GM13976 (cell line): Measurements from ENCODE around the gene ERC1.

Source experiments
- DNase-seq: peaks from one replicate; pipeline ENCODE4 v3.0.0; 2012; ENCODE audit warnings: low spot score
- CTCF ChIP-seq: IDR thresholded peaks from 2 replicates; pipeline ENCODE4 v1.5.1; 2012; ENCODE audit warnings: borderline replicate concordance, mild to moderate bottlenecking; ENCODE audit not compliant: insufficient read depth; ENCODE audit errors: extremely low read depth, missing control alignments, control extremely low read depth
- in situ Hi-C: fragments of 300-500 bp; cut with MboI; formaldehyde crosslinking; loops from one replicate; pipeline ENCODE4 v1.12.0; 2022; ENCODE audit warnings: low sequenced_read_pairs, mixed read lengths, inconsistent platforms; ENCODE audit not compliant: unreplicated experiment

Gene ERC1

GRCh38 chr12:1360441-1361210, 369.6 kb downstream of the ERC1 start:
- in situ Hi-C loops = no loop called here
- no peak for DNase-seq
- no peak for TF ChIP-seq CTCF

DNA sequence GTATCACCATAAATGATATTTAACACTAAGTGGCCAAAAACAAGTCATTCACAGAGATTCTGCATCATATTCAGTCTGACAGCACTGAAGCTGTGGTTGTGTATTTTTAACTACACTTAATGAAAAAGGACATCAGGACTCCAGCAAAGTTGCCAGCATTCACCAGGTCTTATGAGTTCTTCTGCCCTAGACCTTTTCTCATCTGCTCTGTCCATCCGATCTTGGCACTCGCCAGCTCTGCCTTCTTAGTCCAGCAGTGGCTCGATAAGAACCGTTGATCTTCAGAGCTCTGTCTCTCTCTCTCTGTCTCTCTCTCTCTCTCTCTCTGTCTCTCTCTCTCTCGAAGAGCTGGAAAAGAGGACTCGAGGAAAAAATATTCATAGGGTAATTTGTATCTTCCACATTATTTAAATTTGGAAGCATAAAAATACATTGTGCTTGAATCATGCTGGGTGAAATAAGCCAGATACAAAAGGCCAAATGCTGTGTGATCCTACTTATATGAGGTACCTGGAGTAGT, 371.2 kb downstream of the ERC1 start:
- DNase-seq = no peak
- TF ChIP-seq CTCF = no peak
- in situ Hi-C loops = no loop called here

- no peak for TF ChIP-seq CTCF
- no peak for DNase-seq
- in situ Hi-C loops = no loop called here
These were observed 374.7 kb downstream of the ERC1 start for GRCh38 chr12:1365703-1366102.

DNA sequence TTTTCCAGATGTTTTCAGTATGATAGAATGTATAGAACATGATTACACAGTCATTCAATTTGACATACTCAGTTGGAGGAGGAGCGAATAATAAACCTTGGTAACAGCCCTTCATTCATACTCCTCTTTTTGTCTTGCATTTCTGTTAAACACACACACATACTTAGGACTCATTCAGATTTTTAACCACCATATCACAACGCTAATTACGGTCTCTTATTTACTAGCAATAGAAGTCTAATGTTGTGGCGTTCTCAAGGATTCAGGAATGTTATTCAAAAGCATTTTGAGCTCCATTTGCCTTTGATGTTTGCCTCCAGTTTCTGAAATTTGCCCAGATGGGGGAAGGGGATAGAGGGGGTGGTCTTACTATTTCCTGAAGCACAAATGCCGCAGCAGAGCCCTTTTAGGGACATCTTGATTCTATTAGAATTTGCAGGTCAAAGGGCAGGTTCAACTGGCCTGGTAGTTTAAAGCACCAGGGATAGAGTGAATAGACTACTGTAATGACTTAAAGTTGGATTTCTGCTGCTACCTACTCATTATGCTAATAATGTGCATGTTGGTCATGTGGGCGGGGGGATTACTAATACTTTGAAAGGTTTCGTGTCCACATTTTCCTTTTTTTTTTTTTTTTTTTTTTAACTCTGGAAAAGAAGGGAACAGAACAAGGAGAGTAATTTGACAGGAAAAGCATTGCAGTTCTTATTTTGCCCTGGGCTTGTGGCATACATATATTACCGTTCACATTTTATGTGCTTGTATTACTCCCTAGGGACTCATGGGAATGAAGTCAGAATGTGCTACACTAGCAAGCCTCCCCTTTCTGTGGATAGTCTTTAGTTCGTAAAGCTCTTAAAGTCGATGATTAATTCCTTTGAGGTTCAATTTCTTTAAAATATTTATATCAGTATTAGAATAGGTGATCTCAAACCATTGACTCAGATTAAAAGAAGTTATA, 376.6 kb downstream of the ERC1 start:
- DNase-seq = no peak
- in situ Hi-C loops = no loop called here
- TF ChIP-seq CTCF = no peak

- in situ Hi-C loops = no loop called here
- no peak for DNase-seq
- no peak for TF ChIP-seq CTCF
These were observed 378.4 kb downstream of the ERC1 start for GRCh38 chr12:1369460-1369859.

DNA sequence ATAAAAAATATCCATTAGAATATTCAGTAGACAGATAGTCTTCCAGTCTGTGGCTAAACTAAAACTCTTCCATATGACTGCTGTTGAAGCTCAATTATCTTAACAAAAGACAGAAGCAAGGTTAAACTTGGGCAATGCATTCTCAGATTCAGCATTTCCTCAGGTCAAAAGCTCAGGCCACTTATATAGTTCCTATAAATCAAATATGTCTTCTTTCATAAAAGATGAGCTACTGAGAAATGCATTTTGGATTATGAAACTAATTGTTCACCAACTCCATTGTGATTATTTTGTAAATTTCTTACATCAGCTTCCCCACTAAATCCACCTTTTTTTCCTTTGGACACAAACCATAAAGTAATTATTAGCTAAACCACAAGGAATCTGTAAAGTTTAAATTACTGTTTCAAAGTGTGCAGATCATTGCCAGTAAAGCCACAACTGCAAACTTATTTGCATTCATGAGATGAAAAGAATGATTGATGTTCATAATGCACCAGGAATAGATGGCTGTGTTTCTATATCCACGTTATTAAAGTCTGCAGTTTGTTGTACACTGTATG, 379.0 kb downstream of the ERC1 start:
- no peak for DNase-seq
- in situ Hi-C loops = no loop called here
- TF ChIP-seq CTCF = no peak
